Measurements from ENCODE around the gene PKIB. TPM values are rescaled to one million over a fixed set of nuclear protein-coding genes. Genes with fewer than 3 reads are reported as not detected.

The PKIB gene
- total RNA-seq, 1 donor from 2014 or later = 15.3 TPM

DNA sequence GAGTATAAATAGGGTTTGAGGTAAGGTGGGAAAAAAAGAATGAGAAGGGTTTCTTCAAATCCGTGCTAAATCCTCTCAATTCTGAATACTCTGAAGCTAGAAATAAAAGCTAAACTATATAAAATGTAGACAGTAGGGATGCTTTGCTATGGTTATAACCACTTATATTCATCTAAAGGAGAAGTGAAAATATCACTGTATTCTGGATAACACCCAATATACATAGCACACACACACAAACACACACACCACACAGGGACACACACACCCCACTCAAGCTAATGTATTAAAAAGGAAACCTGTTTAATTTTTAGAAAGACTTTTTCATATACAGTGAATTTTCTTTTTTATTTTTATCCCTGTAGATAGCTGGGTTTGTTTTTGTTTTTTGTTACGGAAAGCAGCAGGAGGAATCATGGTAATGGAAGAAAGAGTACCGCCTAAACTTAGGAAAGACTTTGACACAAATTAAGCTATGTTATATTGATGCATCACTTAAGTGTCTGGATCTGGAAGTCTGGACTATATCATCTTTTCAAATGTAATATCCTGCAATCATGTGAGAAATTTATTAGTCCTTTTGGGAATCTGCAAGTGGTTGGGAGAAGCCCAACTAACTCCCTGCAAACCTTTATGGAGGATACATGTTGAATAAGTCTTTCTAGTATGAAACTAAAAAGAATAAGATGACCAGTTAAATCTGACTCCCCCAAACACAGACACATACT, 100.9 kb downstream of the PKIB start:
- H3K27me3 ChIP-seq (ENCODE audit: control insufficient read depth, insufficient read depth, low read length) = no peaks in the 10 kb centered on the region
- no peaks in the 10 kb centered on the region for H3K36me3 ChIP-seq (ENCODE audit: control insufficient read depth, insufficient read depth, low read length)
- DNase-seq (ENCODE audit: low read depth) = no peak
- no peak overlapping the region for H3K4me3 ChIP-seq (ENCODE audit: low read depth, low read length)
- TF ChIP-seq, protein P1, sequence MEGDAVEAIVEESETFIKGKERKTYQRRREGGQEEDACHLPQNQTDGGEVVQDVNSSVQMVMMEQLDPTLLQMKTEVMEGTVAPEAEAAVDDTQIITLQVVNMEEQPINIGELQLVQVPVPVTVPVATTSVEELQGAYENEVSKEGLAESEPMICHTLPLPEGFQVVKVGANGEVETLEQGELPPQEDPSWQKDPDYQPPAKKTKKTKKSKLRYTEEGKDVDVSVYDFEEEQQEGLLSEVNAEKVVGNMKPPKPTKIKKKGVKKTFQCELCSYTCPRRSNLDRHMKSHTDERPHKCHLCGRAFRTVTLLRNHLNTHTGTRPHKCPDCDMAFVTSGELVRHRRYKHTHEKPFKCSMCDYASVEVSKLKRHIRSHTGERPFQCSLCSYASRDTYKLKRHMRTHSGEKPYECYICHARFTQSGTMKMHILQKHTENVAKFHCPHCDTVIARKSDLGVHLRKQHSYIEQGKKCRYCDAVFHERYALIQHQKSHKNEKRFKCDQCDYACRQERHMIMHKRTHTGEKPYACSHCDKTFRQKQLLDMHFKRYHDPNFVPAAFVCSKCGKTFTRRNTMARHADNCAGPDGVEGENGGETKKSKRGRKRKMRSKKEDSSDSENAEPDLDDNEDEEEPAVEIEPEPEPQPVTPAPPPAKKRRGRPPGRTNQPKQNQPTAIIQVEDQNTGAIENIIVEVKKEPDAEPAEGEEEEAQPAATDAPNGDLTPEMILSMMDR (IDR thresholded peaks at IDR 0.05; ENCODE audit: insufficient read depth, low read length, poor library complexity, severe bottlenecking) = no peak

DNA sequence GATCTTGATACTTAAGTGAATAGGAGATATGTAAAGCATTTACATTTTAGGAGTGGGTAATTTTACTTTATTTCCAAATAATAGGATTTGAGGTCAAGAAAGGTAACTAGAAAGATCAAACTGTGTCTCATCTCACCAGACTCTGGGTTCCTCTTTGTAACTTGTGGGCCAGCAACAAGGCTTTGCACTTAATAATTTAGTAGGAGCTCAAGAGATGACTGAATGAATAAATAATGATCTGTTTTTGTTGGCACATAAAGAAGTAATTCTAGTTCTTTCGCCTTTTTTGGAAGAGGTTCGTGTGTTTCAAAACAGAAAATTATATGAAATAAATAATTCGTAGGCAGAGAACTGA, 101.9 kb downstream of the PKIB start:
- H3K27me3 ChIP-seq (ENCODE audit: control insufficient read depth, insufficient read depth, low read length) = no peaks in the 10 kb centered on the region
- no peak overlapping the region for H3K4me3 ChIP-seq (ENCODE audit: low read depth, low read length)
- TF ChIP-seq, protein P1 (IDR thresholded peaks at IDR 0.05; ENCODE audit: insufficient read depth, low read length, poor library complexity, severe bottlenecking) = no peak
- H3K36me3 ChIP-seq (ENCODE audit: control insufficient read depth, insufficient read depth, low read length) = no peaks in the 10 kb centered on the region
- DNase-seq (ENCODE audit: low read depth) = no peak

DNA sequence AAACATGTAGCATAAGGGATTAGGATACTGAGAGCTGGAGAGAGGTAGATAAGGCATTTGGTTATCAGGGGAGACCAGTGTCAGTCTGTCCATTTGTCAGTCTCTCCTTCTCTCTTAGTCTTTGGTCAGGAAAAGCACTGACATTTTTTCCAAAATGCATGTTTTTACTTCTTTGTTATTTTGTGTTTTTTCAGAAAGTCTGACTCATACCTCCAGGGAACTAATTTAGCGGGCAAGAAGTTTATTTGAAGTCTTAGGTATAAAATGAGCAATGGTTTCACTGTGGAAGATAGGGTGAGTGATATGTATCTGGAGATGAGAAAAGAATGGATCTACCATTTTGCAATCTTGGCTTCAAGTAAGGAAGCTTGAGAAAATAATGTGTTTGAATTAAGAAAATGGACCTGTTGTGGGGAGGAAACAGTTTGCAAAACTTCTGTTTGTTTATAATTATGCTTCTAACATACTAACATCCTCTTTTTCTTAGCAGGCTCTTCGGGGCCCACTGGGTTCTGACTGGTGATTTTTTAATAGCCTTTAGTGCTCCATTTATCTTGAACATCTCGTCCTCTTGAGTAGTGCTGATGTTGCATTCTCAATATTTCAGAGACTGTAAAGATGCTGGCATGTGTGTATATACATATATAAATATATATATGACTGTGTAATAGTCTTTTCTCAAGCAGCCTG, 102.4 kb downstream of the PKIB start:
- Histone ChIP-seq H3K36me3 (ENCODE audit: control insufficient read depth, insufficient read depth, low read length) (no peaks in the 10 kb centered on the region), H3K27me3 (ENCODE audit: control insufficient read depth, insufficient read depth, low read length) (no peaks in the 10 kb centered on the region), H3K4me3 (ENCODE audit: low read depth, low read length) (no peak overlapping the region)
- no peak for DNase-seq (ENCODE audit: low read depth)
- TF ChIP-seq, protein P1 (IDR thresholded peaks at IDR 0.05; ENCODE audit: insufficient read depth, low read length, poor library complexity, severe bottlenecking) = no peak

DNA sequence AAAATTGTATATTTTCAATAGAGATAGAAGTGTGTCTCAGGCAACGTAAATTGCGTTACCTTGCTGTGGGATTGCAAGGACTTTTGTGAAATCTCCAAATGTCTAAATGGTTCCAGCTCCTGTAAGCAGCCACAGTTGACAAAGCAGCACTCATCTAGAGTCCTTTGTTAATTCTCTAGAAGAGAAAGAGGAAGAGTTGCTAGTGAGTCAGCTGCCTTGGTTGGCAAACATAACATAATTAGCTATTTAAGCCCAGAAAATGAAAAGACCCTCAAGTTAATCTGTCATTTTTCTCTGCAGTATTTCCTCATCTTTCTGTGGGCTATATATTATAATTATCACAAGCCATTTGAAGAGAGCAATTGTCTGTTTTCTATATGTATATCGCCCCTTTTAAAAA, 102.9 kb downstream of the PKIB start:
- Histone ChIP-seq H3K4me3 (ENCODE audit: low read depth, low read length) (no peak overlapping the region), H3K27me3 (ENCODE audit: control insufficient read depth, insufficient read depth, low read length) (no peaks in the 10 kb centered on the region), H3K36me3 (ENCODE audit: control insufficient read depth, insufficient read depth, low read length) (no peaks in the 10 kb centered on the region)
- TF ChIP-seq, protein P1 (IDR thresholded peaks at IDR 0.05; ENCODE audit: insufficient read depth, low read length, poor library complexity, severe bottlenecking) = no peak
- no peak for DNase-seq (ENCODE audit: low read depth)

DNA sequence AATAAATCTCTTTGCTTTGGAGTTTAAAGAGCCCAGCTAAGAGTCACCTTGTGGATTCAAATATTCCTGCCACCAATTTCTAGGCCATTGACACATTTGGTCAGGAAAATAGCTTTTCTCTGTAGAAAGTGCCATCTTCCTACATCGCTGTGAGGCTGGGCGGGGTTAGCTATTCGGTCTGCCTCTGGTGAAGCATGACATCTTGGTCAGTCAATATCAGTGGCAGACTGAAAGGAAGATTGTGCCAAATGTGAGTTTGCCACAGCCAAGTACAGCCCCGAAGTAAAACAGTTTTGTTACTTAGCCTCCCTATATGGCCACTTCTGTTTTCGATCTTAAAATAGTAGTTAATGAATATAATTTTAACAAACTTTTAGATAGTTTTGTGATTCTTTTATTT, 103.9 kb downstream of the PKIB start:
- TF ChIP-seq, protein P1 (IDR thresholded peaks at IDR 0.05; ENCODE audit: insufficient read depth, low read length, poor library complexity, severe bottlenecking) = no peak
- Histone ChIP-seq H3K36me3 (ENCODE audit: control insufficient read depth, insufficient read depth, low read length) (no peaks in the 10 kb centered on the region), H3K4me3 (ENCODE audit: low read depth, low read length) (no peak overlapping the region), H3K27me3 (ENCODE audit: control insufficient read depth, insufficient read depth, low read length) (no peaks in the 10 kb centered on the region)
- no peak for DNase-seq (ENCODE audit: low read depth)

All from kidney epithelial cell (primary cell).